Measurements from ENCODE around the gene C1orf53.
"Not testable (repeated sequence)": the region's sequence is repeated elsewhere in the genome, so short reads cannot be mapped to it uniquely, and the experiment has no call there.

The C1orf53 gene

GRCh38 chr1:197920414-197921117 is 18.1 kb downstream of the C1orf53 start:
- Histone ChIP-seq H3K36me3 (replicated peaks) (peaks cover 28% of the 10 kb centered on the region), H3K4me3 (no peak overlapping the region), H3K27me3 (ENCODE audit: low read depth) (no peaks in the 10 kb centered on the region), H3K4me1 (peaks cover 12% of the 10 kb centered on the region), H3K9me3 (no peaks in the 10 kb centered on the region)
- no peak for DNase-seq (ENCODE audit: low spot score in 2 of 2)
- in situ Hi-C loops (cut with MboI; ENCODE audit: low sequenced_read_pairs) = loop anchor here (5.0 kb wide), 1 partner anchor 298 kb away; no protein-coding TSS in a partner anchor

GRCh38 chr1:197921235-197922069 is 19.0 kb downstream of the C1orf53 start:
- in situ Hi-C loops (cut with MboI; ENCODE audit: low sequenced_read_pairs) = loop anchor here (5.0 kb wide), 1 partner anchor 299 kb away; no protein-coding TSS in a partner anchor

GRCh38 chr1:197922070-197922390 is 19.6 kb downstream of the C1orf53 start:
- H3K9me3 ChIP-seq = no peaks in the 10 kb centered on the region
- no peak for DNase-seq (ENCODE audit: low spot score in 2 of 2)
- peaks cover 4% of the 10 kb centered on the region; the same call in 1 of the 2 replicates for H3K4me1 ChIP-seq
- H3K4me3 ChIP-seq = no peak overlapping the region
- peaks cover 39% of the 10 kb centered on the region for H3K36me3 ChIP-seq (replicated peaks)
- in situ Hi-C loops (cut with MboI; ENCODE audit: low sequenced_read_pairs) = loop anchor here (5.0 kb wide), 1 partner anchor 300 kb away; no protein-coding TSS in a partner anchor
- H3K27me3 ChIP-seq (ENCODE audit: low read depth) = no peaks in the 10 kb centered on the region

More at GRCh38 chr1:197921235-197922069, 19.0 kb downstream of the C1orf53 start:
- H3K9me3 ChIP-seq = no peaks in the 10 kb centered on the region
- DNase-seq (ENCODE audit: low spot score in 2 of 2) = peak; percentile 49 to 67
- H3K4me3 ChIP-seq = no peak overlapping the region
- peaks cover 36% of the 10 kb centered on the region for H3K36me3 ChIP-seq (replicated peaks)
- H3K27me3 ChIP-seq (ENCODE audit: low read depth) = no peaks in the 10 kb centered on the region
- peaks cover 8% of the 10 kb centered on the region for H3K4me1 ChIP-seq

GRCh38 chr1:197923038-197923437 is 20.6 kb downstream of the C1orf53 start:
- H3K36me3 ChIP-seq (replicated peaks) = peaks cover 42% of the 10 kb centered on the region
- no peaks in the 10 kb centered on the region for H3K27me3 ChIP-seq (ENCODE audit: low read depth)
- in situ Hi-C loops (cut with MboI; ENCODE audit: low sequenced_read_pairs) = loop anchor here (5.0 kb wide), 1 partner anchor 301 kb away; no protein-coding TSS in a partner anchor
- DNase-seq (ENCODE audit: low spot score in 2 of 2) = no peak
- no peaks in the 10 kb centered on the region for H3K9me3 ChIP-seq
- no peak overlapping the region for H3K4me3 ChIP-seq
- H3K4me1 ChIP-seq = peaks cover 4% of the 10 kb centered on the region; the same call in 1 of the 2 replicates

- DNase-seq (ENCODE audit: low spot score in 2 of 2) = peak; percentile 72 to 76
- in situ Hi-C loops (cut with MboI; ENCODE audit: low sequenced_read_pairs) = loop anchor here (5.0 kb wide), 1 partner anchor 302 kb away; no protein-coding TSS in a partner anchor
These were observed 22.2 kb downstream of the C1orf53 start for GRCh38 chr1:197924516-197925123.

GRCh38 chr1:197927908-197928665 is 25.7 kb downstream of the C1orf53 start:
- no peak for DNase-seq (ENCODE audit: low spot score in 2 of 2)
- in situ Hi-C loops (cut with MboI; ENCODE audit: low sequenced_read_pairs) = no loop called here
- Histone ChIP-seq H3K4me1 (peaks cover 6% of the 10 kb centered on the region; the same call in 1 of the 2 replicates), H3K4me3 (no peak overlapping the region), H3K9me3 (no peaks in the 10 kb centered on the region), H3K27me3 (ENCODE audit: low read depth) (no peaks in the 10 kb centered on the region), H3K36me3 (replicated peaks) (peaks cover 36% of the 10 kb centered on the region)

More at GRCh38 chr1:197924516-197925123, 22.2 kb downstream of the C1orf53 start:
- no peaks in the 10 kb centered on the region for H3K27me3 ChIP-seq (ENCODE audit: low read depth)
- no peaks in the 10 kb centered on the region for H3K9me3 ChIP-seq
- H3K4me3 ChIP-seq = no peak overlapping the region
- H3K36me3 ChIP-seq (replicated peaks) = peaks cover 47% of the 10 kb centered on the region
- H3K4me1 ChIP-seq = peaks cover 4% of the 10 kb centered on the region; the same call in 1 of the 2 replicates

- no peak for DNase-seq (ENCODE audit: low spot score in 2 of 2)
- Histone ChIP-seq H3K27me3 (ENCODE audit: low read depth) (no peaks in the 10 kb centered on the region), H3K4me1 (peaks cover 6% of the 10 kb centered on the region; the same call in 1 of the 2 replicates), H3K9me3 (no peaks in the 10 kb centered on the region), H3K4me3 (no peak overlapping the region), H3K36me3 (replicated peaks) (peaks cover 31% of the 10 kb centered on the region)
- in situ Hi-C loops (cut with MboI; ENCODE audit: low sequenced_read_pairs) = no loop called here
These were observed 26.5 kb downstream of the C1orf53 start for GRCh38 chr1:197928849-197929336.

- no peak for DNase-seq (ENCODE audit: low spot score in 2 of 2)
- peaks cover 6% of the 10 kb centered on the region; the same call in 1 of the 2 replicates for H3K4me1 ChIP-seq
- in situ Hi-C loops (cut with MboI; ENCODE audit: low sequenced_read_pairs) = no loop called here
- H3K27me3 ChIP-seq (ENCODE audit: low read depth) = no peaks in the 10 kb centered on the region
- H3K4me3 ChIP-seq = no peak overlapping the region
- H3K9me3 ChIP-seq = no peaks in the 10 kb centered on the region
- peaks cover 13% of the 10 kb centered on the region; the same call in 1 of the 2 replicates for H3K36me3 ChIP-seq (replicated peaks)
These were observed 30.6 kb downstream of the C1orf53 start for GRCh38 chr1:197933016-197933415.

GRCh38 chr1:197933647-197934046 is 31.2 kb downstream of the C1orf53 start:
- in situ Hi-C loops (cut with MboI; ENCODE audit: low sequenced_read_pairs) = no loop called here
- Histone ChIP-seq H3K4me1 (peaks cover 6% of the 10 kb centered on the region; the same call in 1 of the 2 replicates), H3K27me3 (ENCODE audit: low read depth) (no peaks in the 10 kb centered on the region), H3K36me3 (replicated peaks) (0 out of 2 replicates have a peak, but pooled peaks cover 7% of the 10 kb centered on the region), H3K9me3 (no peaks in the 10 kb centered on the region), H3K4me3 (no peak overlapping the region)
- no peak for DNase-seq (ENCODE audit: low spot score in 2 of 2)

GRCh38 chr1:197937381-197937780 is 35.0 kb downstream of the C1orf53 start:
- no peaks in the 10 kb centered on the region for H3K27me3 ChIP-seq (ENCODE audit: low read depth)

GRCh38 chr1:197937892-197938291 is 35.5 kb downstream of the C1orf53 start:
- no peak overlapping the region for H3K4me3 ChIP-seq
- DNase-seq (ENCODE audit: low spot score in 2 of 2) = no peak
- H3K36me3 ChIP-seq (replicated peaks) = no peaks in the 10 kb centered on the region
- H3K9me3 ChIP-seq = no peaks in the 10 kb centered on the region
- no peaks in the 10 kb centered on the region for H3K4me1 ChIP-seq
- in situ Hi-C loops (cut with MboI; ENCODE audit: low sequenced_read_pairs) = no loop called here
- H3K27me3 ChIP-seq (ENCODE audit: low read depth) = no peaks in the 10 kb centered on the region

More at GRCh38 chr1:197937381-197937780, 35.0 kb downstream of the C1orf53 start:
- H3K4me1 ChIP-seq = no peaks in the 10 kb centered on the region
- H3K36me3 ChIP-seq (replicated peaks) = no peaks in the 10 kb centered on the region
- in situ Hi-C loops (cut with MboI; ENCODE audit: low sequenced_read_pairs) = no loop called here
- no peaks in the 10 kb centered on the region for H3K9me3 ChIP-seq
- no peak for DNase-seq (ENCODE audit: low spot score in 2 of 2)
- H3K4me3 ChIP-seq = no peak overlapping the region

GRCh38 chr1:197939159-197939980 is 36.9 kb downstream of the C1orf53 start:
- DNase-seq (ENCODE audit: low spot score in 2 of 2); H3K4me3 ChIP-seq; H3K9me3 ChIP-seq; H3K27me3 ChIP-seq (ENCODE audit: low read depth); in situ Hi-C loops (cut with MboI; ENCODE audit: low sequenced_read_pairs); H3K36me3 ChIP-seq (replicated peaks); H3K4me1 ChIP-seq: not testable (repeated sequence)

Data from HAP-1 (cell line).